Caco-2 (cell line): Measurements from ENCODE around the gene SORBS1. TPM values are rescaled to one million over a fixed set of nuclear protein-coding genes. Genes with fewer than 3 reads are reported as not detected.
A peak's percentile ranks its signal among the peaks of the same experiment; 100 is the strongest.

ENCODE experiments used
- BruUV-seq: library from RNA; stranded (reverse); fragments of 400-500 nt; replicated peaks from 2 replicates; lab custom pipeline; 2021; lab: Mats Ljungman, UMichigan
- CTCF ChIA-PET: fragments of 300-600 bp; sonication (Branson Sonifier 250); formaldehyde crosslinking; loops from one replicate; lab custom pipeline; 2022; ENCODE audit warnings: antibody characterized with exemption; lab: Charles Lee
- POLR2A ChIA-PET: fragments of 300-600 bp; sonication (Branson Sonifier 250); formaldehyde crosslinking; loops from one replicate; lab custom pipeline; 2022; ENCODE audit warnings: antibody characterized with exemption; lab: Charles Lee
- DNase-seq, 2 experiments: peaks; one replicate each; pipeline versions ENCODE4 v3.0.0 to v3.0.0-alpha.2; 2020 to 2022
- H3K27me3 ChIP-seq: replicated peaks from 2 replicates; pipeline ENCODE4 v1.6.0; 2011; ENCODE audit warnings: low read length; ENCODE audit not compliant: control insufficient read depth, insufficient read depth
- H3K36me3 ChIP-seq: 2 replicates; pipeline ENCODE4 v1.5.1; 2011; ENCODE audit warnings: low read length; ENCODE audit not compliant: control insufficient read depth, insufficient read depth
- H3K4me1 ChIP-seq: fragments of 250-450 bp; sonication (Bioruptor Pico); 2 replicates; pipeline ENCODE4 v1.5.1; 2020; ENCODE audit warnings: mild to moderate bottlenecking
- H3K4me3 ChIP-seq: 2 replicates; pipeline ENCODE4 v1.5.1; 2011; ENCODE audit warnings: low read depth, mild to moderate bottlenecking, control low read depth, low read length
- H3K9me3 ChIP-seq: fragments of 250-450 bp; sonication (Bioruptor Pico); 2 replicates; pipeline ENCODE4 v1.5.1; 2020; ENCODE audit warnings: mild to moderate bottlenecking, moderate library complexity
- H3K27ac Mint-ChIP-seq: one replicate; pipeline ENCODE4 v1.8.0; 2022; ENCODE audit warnings: mixed read lengths; ENCODE audit not compliant: unreplicated experiment
- H3K27me3 Mint-ChIP-seq: one replicate; pipeline ENCODE4 v1.8.0; 2022; ENCODE audit warnings: mixed read lengths; ENCODE audit not compliant: insufficient read depth, unreplicated experiment
- H3K36me3 Mint-ChIP-seq: one replicate; pipeline ENCODE4 v1.8.0; 2022; ENCODE audit warnings: mild to moderate bottlenecking, mixed read lengths; ENCODE audit not compliant: insufficient read depth, unreplicated experiment
- H3K4me1 Mint-ChIP-seq: one replicate; pipeline ENCODE4 v1.8.0; 2022; ENCODE audit warnings: low read depth, mixed read lengths; ENCODE audit not compliant: unreplicated experiment
- H3K4me3 Mint-ChIP-seq: one replicate; pipeline ENCODE4 v1.8.0; 2022; ENCODE audit warnings: mild to moderate bottlenecking, moderate library complexity, mixed read lengths; ENCODE audit not compliant: unreplicated experiment
- H3K9me3 Mint-ChIP-seq: one replicate; pipeline ENCODE4 v1.8.0; 2022; ENCODE audit warnings: mixed read lengths; ENCODE audit not compliant: unreplicated experiment
- CTCF ChIP-seq, 2 experiments: fragments of 200-600 bp in 1 of 2; IDR thresholded peaks; 1 replicate in 1 of 2; 2 replicates in 1 of 2; pipeline versions ENCODE4 v1.5.1 to v1.8.0; 2011 to 2022; ENCODE audit warnings: antibody characterized with exemption in 1 of 2, control low read depth in 1 of 2, inconsistent platforms in 1 of 2, low read depth in 1 of 2, low read length in 1 of 2, mild to moderate bottlenecking in 1 of 2, moderate library complexity in 1 of 2; ENCODE audit not compliant: insufficient read depth in 1 of 2, severe bottlenecking in 1 of 2, unreplicated experiment in 1 of 2
- intact Hi-C: fragments of 100-400 bp; cut with micrococcal nuclease; formaldehyde crosslinking; loops from one replicate; pipeline ENCODE4 v1.10.0; 2022; ENCODE audit not compliant: unreplicated experiment
- total RNA-seq: library from RNA; stranded (reverse); gene quantifications from 2 replicates; pipeline ENCODE4 v1.2.3, GENCODE V29; 2022

Gene SORBS1
- total RNA-seq, 1 experiment from 2014 or later: 39.3 TPM

GRCh38 chr10:95392217-95392584 is 169.0 kb downstream of the SORBS1 start:
- no peak overlapping the region for H3K4me3 ChIP-seq
- H3K4me3 Mint-ChIP-seq: no peak overlapping the region
- H3K4me1 ChIP-seq: no peaks in the 10 kb centered on the region
- POLR2A ChIA-PET: no interaction called here
- H3K27me3 Mint-ChIP-seq: no peaks in the 10 kb centered on the region
- H3K4me1 Mint-ChIP-seq: peaks cover 9% of the 10 kb centered on the region
- peaks cover 12% of the 10 kb centered on the region for H3K36me3 Mint-ChIP-seq
- TF ChIP-seq CTCF (IDR thresholded peaks at IDR 0.05; ENCODE audit: insufficient read depth in 1 of 2, low read depth in 1 of 2, low read length in 1 of 2, severe bottlenecking in 1 of 2, unreplicated experiment in 1 of 2): no peak
- CTCF ChIA-PET: interaction anchor here (0.6 to 0.7 kb wide), 2 partner anchors 28 to 148 kb away, joined by 6 to 7 read pairs; no protein-coding TSS in a partner anchor
- intact Hi-C loops: no loop called here
- no peaks in the 10 kb centered on the region for H3K9me3 Mint-ChIP-seq
- H3K27ac Mint-ChIP-seq: no peak overlapping the region
- H3K9me3 ChIP-seq: no peaks in the 10 kb centered on the region
- no TSS peak for BruUV-seq
- H3K27me3 ChIP-seq: no peaks in the 10 kb centered on the region
- no peak for DNase-seq
- H3K36me3 ChIP-seq: peaks cover 11% of the 10 kb centered on the region

- BruUV-seq: no TSS peak
- H3K27me3 Mint-ChIP-seq: no peaks in the 10 kb centered on the region
Observed at GRCh38 chr10:95391581-95392216, 169.5 kb downstream of the SORBS1 start.

GRCh38 chr10:95391164-95391563 is 170.0 kb downstream of the SORBS1 start:
- Histone ChIP-seq H3K36me3 (peaks cover 11% of the 10 kb centered on the region), H3K4me1 (no peaks in the 10 kb centered on the region), H3K9me3 (no peaks in the 10 kb centered on the region), H3K4me3 (no peak overlapping the region), H3K27me3 (no peaks in the 10 kb centered on the region)
- ChIA-PET CTCF (interaction anchor here (0.5 kb wide), 1 partner anchor 61 kb away, joined by 3 read pairs; no protein-coding TSS in a partner anchor), POLR2A (no interaction called here)
- no TSS peak for BruUV-seq
- Mint-ChIP-seq H3K4me1 (peaks cover 13% of the 10 kb centered on the region), H3K27ac (no peak overlapping the region), H3K36me3 (peaks cover 5% of the 10 kb centered on the region), H3K4me3 (no peak overlapping the region), H3K9me3 (no peaks in the 10 kb centered on the region), H3K27me3 (no peaks in the 10 kb centered on the region)
- TF ChIP-seq CTCF (IDR thresholded peaks at IDR 0.05; ENCODE audit: insufficient read depth in 1 of 2, low read depth in 1 of 2, low read length in 1 of 2, severe bottlenecking in 1 of 2, unreplicated experiment in 1 of 2): no peak
- intact Hi-C loops: no loop called here
- DNase-seq: no peak

More at GRCh38 chr10:95391581-95392216, 169.5 kb downstream of the SORBS1 start:
- peak in 1 of 2 experiments; percentile 46 for DNase-seq
- no peak for TF ChIP-seq CTCF (IDR thresholded peaks at IDR 0.05; ENCODE audit: insufficient read depth in 1 of 2, low read depth in 1 of 2, low read length in 1 of 2, severe bottlenecking in 1 of 2, unreplicated experiment in 1 of 2)
- H3K9me3 ChIP-seq: no peaks in the 10 kb centered on the region
- H3K9me3 Mint-ChIP-seq: no peaks in the 10 kb centered on the region
- ChIA-PET CTCF (interaction anchor here (0.6 to 0.7 kb wide), 2 partner anchors 27 to 147 kb away, joined by 6 to 7 read pairs; no protein-coding TSS in a partner anchor), POLR2A (no interaction called here)
- no peaks in the 10 kb centered on the region for H3K4me1 ChIP-seq
- H3K4me1 Mint-ChIP-seq: peaks cover 9% of the 10 kb centered on the region
- no peaks in the 10 kb centered on the region for H3K27me3 ChIP-seq
- intact Hi-C loops: no loop called here
- peaks cover 10% of the 10 kb centered on the region for H3K36me3 Mint-ChIP-seq
- no peak overlapping the region for H3K27ac Mint-ChIP-seq
- H3K4me3 Mint-ChIP-seq: no peak overlapping the region
- peaks cover 11% of the 10 kb centered on the region for H3K36me3 ChIP-seq
- no peak overlapping the region for H3K4me3 ChIP-seq
